Measurements from ENCODE around the gene SMYD3.

Gene SMYD3

DNA sequence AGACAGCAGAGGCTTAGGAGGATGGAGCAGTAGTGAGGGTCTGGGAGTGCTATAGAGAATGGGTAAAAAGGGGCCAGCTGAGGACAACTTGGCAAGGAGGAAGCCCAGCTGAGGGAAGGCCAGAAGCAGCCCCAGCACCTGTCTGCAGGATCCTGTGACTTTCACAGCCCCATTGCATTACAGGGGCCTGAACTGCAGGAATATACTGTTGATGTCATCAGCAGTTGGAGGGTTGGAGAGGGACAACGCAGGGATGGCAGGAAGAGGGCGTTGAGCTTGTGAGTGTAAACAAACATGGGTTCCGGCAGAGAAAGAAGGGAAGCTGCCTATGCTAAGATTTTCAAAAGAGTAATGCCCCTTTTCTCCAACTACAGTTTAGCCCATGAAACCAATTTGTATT, 628.5 kb downstream of the SMYD3 start:
- no peak for DNase-seq

GRCh38 chr1:245877976-245878375, 629.1 kb downstream of the SMYD3 start:
- no peak for DNase-seq

DNA sequence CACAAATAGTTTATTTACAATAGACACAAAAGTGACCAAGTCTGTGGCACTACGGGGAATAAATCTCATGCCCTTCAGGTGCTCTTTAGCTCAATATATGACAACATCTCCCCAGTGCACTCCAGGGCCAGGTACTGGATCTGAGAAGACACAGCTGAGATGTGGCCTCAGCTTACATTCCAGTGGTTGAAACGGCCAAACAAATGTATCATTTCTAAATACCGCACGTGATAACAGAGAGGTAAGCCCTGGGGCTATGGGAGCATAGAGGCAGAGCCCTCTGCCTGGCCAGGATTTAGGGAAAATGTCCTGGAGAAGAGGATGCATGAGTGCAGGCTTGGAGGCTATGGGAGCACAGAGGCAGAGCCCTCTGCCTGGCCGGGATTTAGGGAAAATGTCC, 630.5 kb downstream of the SMYD3 start:
- no peak for DNase-seq

- DNase-seq = no peak
These were observed 631.4 kb downstream of the SMYD3 start for GRCh38 chr1:245875581-245876261.

DNA sequence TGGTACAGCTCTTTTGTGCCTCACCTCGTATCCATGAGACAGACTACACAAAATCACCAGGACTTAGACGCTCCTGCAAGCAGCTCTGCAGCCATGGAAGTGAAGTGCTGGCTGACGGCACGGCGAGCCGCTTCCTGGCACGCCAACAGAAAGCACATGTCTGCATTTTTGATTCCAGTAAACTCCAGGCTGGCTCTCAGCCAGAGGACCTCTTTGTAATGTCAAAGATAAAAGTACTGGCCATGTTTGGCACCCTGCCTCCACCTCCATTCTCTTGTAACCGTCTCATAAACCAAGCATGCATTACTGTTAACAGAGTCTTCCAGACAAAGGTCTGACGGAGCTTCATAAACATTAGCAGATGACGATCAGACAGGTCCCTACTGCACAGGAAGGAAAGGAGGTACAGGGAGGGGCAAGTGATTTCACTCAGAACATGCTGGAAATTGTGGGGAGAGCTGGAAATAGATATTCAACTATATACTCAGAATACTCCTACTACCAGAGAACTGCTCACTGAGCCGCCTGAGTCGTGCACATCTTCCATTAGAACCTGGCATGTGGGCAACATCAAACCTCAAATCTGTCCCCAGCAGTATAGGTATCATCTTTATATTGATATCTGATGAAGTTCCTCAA, 632.0 kb downstream of the SMYD3 start:
- DNase-seq = no peak

GRCh38 chr1:245873883-245874671, 633.0 kb downstream of the SMYD3 start:
- no peak for DNase-seq

DNA sequence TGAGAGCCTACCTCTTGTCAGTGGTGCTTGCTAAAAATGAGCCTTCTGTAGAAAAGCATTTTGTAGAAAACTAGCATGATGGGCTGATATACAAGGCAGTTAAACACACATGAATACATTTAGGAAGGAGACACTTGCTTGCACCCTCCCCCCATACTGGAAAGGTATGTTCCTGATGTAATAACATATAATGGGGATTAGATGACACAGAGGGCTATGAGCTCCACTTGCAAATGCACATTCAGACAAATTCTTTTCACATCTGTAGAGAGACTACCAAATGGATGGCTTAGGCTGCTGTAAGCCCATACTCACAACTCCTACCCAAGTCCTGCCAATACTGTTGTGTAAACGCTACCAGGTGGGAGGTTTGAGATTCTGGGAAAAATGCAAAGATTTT, 634.0 kb downstream of the SMYD3 start:
- no peak for DNase-seq

- DNase-seq = no peak
These were observed 634.6 kb downstream of the SMYD3 start for GRCh38 chr1:245872475-245872874.

DNA sequence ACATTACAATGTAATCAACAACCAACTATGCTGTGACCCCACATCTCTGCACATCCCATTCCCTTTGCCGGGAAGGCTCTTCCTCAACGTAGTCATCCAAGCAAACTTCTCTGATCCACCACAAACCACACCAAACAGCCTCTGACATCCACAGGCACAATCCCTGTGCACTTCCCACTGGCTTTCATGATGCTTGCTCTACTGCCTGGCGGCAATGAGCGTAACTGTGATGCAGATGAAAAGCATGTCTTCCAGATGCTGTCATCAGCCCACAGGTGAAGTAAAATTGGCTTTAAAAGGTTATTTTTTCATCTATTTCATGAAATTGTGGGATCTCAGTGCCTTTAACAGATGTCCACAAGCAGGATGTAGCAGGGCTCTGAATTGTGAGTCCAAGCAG, 635.2 kb downstream of the SMYD3 start:
- no peak for DNase-seq

GRCh38 chr1:245871191-245871590, 635.9 kb downstream of the SMYD3 start:
- DNase-seq = no peak

DNA sequence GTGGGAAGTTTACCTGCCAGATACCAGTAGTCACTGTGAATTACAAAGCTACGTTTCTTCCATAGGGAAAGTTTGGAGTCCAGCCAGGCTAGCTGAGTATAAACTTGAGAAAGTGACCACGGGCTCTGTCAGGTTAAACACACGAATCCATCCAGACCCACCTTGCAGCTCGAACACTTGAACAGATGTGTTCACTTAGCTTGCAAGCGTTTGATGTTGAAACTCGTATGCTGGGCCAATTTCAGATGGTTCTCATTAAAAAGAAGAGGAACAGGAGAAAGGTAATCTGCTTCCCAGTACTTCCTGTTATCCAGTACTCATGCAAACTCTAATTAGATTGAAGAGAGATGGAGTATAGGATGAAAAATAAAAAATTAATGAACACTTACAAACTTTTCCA, 636.4 kb downstream of the SMYD3 start:
- no peak for DNase-seq

- no peak for DNase-seq
These were observed 637.2 kb downstream of the SMYD3 start for GRCh38 chr1:245869847-245870246.

GRCh38 chr1:245867738-245868137, 639.3 kb downstream of the SMYD3 start:
- DNase-seq = no peak

- no peak for DNase-seq
These were observed 642.2 kb downstream of the SMYD3 start for GRCh38 chr1:245864872-245865271.

GRCh38 chr1:245863566-245864184, 643.4 kb downstream of the SMYD3 start:
- no peak for DNase-seq

- DNase-seq = no peak
These were observed 644.1 kb downstream of the SMYD3 start for GRCh38 chr1:245862812-245863540.

DNA sequence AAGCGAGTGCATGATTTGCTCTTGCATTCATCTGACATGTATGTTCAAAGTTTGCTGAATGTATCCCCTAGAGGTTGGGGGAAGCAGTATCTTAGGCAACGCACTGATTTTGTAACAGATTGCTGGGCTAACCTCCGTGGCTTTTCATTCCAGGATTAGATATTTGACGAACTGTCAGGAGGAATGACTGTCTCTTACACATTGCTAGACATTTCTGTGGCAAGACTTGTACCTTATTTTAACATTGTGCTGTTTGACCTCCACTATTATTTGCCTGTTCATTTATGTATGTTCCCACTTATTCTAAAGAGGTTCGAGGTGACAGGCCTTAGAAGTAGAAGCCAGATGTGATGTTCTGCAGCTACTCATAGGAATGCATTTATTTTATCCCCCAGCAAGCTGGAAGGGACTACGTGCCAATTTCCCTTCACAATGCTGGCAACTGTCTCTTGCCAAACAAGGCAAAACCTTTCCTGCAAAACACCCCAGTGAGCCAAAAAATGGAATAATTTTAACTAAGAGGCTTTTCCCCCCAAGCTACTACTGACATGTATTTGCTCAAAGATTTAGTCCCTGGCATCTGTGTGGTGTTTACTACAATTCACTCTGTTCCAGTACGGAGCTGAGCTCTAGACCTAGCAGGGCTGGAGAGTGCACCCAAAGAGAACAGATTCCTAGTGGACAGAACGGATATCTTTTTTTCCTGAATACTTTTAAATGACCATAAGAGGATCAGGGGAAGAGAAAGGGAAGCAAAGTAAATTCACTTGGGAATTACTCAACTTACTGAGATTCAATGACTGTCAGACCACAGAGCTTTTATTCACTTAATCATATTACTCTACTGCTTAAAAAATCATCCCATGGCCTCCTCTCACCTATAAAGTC, 646.2 kb downstream of the SMYD3 start:
- DNase-seq = no peak

- DNase-seq = no peak
These were observed 647.5 kb downstream of the SMYD3 start for GRCh38 chr1:245859493-245860114.

DNA sequence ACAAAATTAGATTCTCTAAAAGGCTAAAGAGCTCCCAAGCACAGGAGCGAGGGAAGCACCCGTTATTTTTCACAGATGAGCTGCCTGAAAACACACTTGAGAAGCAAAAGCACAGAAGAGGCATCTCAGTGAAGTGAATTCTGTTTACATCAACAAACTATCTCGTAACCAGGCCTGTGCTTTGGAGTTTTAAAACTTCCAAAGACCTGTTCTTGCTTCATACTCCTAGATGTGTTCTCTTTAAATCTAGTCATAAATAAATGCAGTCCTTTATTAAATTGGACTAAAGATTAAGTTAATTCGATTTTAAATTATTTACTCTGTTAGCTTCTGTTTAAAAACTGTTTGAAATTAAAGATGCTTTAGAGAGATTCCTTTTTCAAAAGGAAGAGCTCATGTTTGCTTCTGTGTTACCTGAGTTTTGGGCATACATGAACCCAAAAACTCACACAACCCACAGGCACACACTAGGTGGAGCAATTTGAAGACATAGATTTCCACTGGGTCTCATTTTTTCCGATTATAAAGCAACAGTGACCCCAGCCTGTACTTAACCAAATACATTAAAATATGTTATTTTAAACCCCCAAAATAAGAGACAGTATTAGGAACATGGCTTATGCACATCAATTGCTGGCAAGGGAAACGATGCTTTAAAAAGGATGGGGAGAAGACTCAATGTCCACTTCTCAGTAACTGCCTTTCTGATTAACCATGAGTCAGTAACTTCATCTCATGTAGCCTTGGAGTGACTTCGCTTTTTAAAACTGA, 648.2 kb downstream of the SMYD3 start:
- no peak for DNase-seq

- no peak for DNase-seq
These were observed 648.9 kb downstream of the SMYD3 start for GRCh38 chr1:245858022-245858721.

All from stimulated activated CD8-positive, alpha-beta memory T cell treated with anti-CD3 and anti-CD28 coated beads, Interleukin-4, amount 100 ng/mL, for 48 hours (primary cell).